ENCODE data around the gene SARNP.
A peak's percentile ranks its signal among the peaks of the same experiment; 100 is the strongest.
"Not testable (repeated sequence)": the region's sequence is repeated elsewhere in the genome, so short reads cannot be mapped to it uniquely, and the experiment has no call there.

Gene SARNP

GRCh38 chr12:55797068-55797467, 20.5 kb downstream of the SARNP start:
- FAIRE-seq, result no peak
- DNase-seq (ENCODE audit: low spot score), result peak; percentile 31

GRCh38 chr12:55795950-55796349, 21.6 kb downstream of the SARNP start:
- no peak for DNase-seq (ENCODE audit: low spot score)
- FAIRE-seq, result no peak

- DNase-seq (ENCODE audit: low spot score) (no peak), FAIRE-seq (no peak)
These were observed 27.6 kb downstream of the SARNP start for GRCh38 chr12:55789893-55790292.

- no peak for FAIRE-seq
These were observed 28.4 kb downstream of the SARNP start for GRCh38 chr12:55789171-55789570.

GRCh38 chr12:55788546-55788945, 29.0 kb downstream of the SARNP start:
- FAIRE-seq (no peak), DNase-seq (ENCODE audit: low spot score) (no peak)

More at GRCh38 chr12:55789171-55789570, 28.4 kb downstream of the SARNP start:
- DNase-seq (ENCODE audit: low spot score), result no peak

GRCh38 chr12:55780685-55781084, 36.8 kb downstream of the SARNP start:
- no peak for FAIRE-seq

GRCh38 chr12:55777856-55778255, 39.7 kb downstream of the SARNP start:
- DNase-seq (ENCODE audit: low spot score), result no peak
- no peak for FAIRE-seq

More at GRCh38 chr12:55780685-55781084, 36.8 kb downstream of the SARNP start:
- no peak for DNase-seq (ENCODE audit: low spot score)

- FAIRE-seq, result no peak
These were observed 45.8 kb downstream of the SARNP start for GRCh38 chr12:55771736-55772135.

GRCh38 chr12:55767156-55767555, 50.4 kb downstream of the SARNP start:
- DNase-seq (ENCODE audit: low spot score), result no peak
- FAIRE-seq, result no peak

More at GRCh38 chr12:55771736-55772135, 45.8 kb downstream of the SARNP start:
- no peak for DNase-seq (ENCODE audit: low spot score)

GRCh38 chr12:55765736-55766290, 51.7 kb downstream of the SARNP start:
- FAIRE-seq (no peak), DNase-seq (ENCODE audit: low spot score) (no peak)

GRCh38 chr12:55762646-55763045, 54.9 kb downstream of the SARNP start:
- no peak for FAIRE-seq
- no peak for DNase-seq (ENCODE audit: low spot score)

GRCh38 chr12:55760663-55761062, 56.9 kb downstream of the SARNP start:
- no peak for FAIRE-seq

GRCh38 chr12:55758575-55758974, 58.9 kb downstream of the SARNP start:
- FAIRE-seq; DNase-seq (ENCODE audit: low spot score): not testable (repeated sequence)

More at GRCh38 chr12:55760663-55761062, 56.9 kb downstream of the SARNP start:
- no peak for DNase-seq (ENCODE audit: low spot score)

GRCh38 chr12:55757701-55758100, 59.8 kb downstream of the SARNP start:
- FAIRE-seq (no peak), DNase-seq (ENCODE audit: low spot score) (no peak)

- DNase-seq (ENCODE audit: low spot score), result no peak
- no peak for FAIRE-seq
These were observed 62.3 kb downstream of the SARNP start for GRCh38 chr12:55755246-55755645.

GRCh38 chr12:55748230-55748993, 69.1 kb downstream of the SARNP start:
- FAIRE-seq, result no peak
- no peak for DNase-seq (ENCODE audit: low spot score)

GRCh38 chr12:55746913-55747231, 70.7 kb downstream of the SARNP start:
- FAIRE-seq, result no peak
- DNase-seq (ENCODE audit: low spot score), result no peak

GRCh38 chr12:55746174-55746912, 71.2 kb downstream of the SARNP start:
- DNase-seq (ENCODE audit: low spot score), result no peak
- FAIRE-seq, result no peak

GRCh38 chr12:55745361-55746173, 72.0 kb downstream of the SARNP start:
- DNase-seq (ENCODE audit: low spot score) (peak; percentile 20), FAIRE-seq (no peak)

GRCh38 chr12:55744340-55745030, 73.0 kb downstream of the SARNP start:
- DNase-seq (ENCODE audit: low spot score), result no peak
- FAIRE-seq, result no peak

Data from urothelium cell line (cell line).